Epithelial cell of proximal tubule (primary cell): ENCODE measurements around the gene INTS1. TPM values are rescaled to one million over a fixed set of nuclear protein-coding genes. Genes with fewer than 3 reads are reported as not detected.

Experiments used
- DNase-seq: peaks from one replicate; pipeline ENCODE4 v3.0.0-alpha.2; 2011; ENCODE audit warnings: low read depth
- H3K4me3 ChIP-seq: 2 replicates; pipeline ENCODE4 v1.5.1; 2011; ENCODE audit warnings: low read depth, mild to moderate bottlenecking, low read length
- CTCF ChIP-seq: conservative IDR thresholded peaks from 2 replicates; pipeline ENCODE4 v1.5.1; 2012; ENCODE audit warnings: low read depth, mild to moderate bottlenecking, low read length
- total RNA-seq: library from RNA; depleted of rRNA; stranded (reverse); fragments of >200 nt; gene quantifications from 2 replicates; pipeline ENCODE4 v1.2.3, GENCODE V29; 2015

The INTS1 gene
- total RNA-seq, 1 donor from 2014 or later, result 88.2 TPM

DNA sequence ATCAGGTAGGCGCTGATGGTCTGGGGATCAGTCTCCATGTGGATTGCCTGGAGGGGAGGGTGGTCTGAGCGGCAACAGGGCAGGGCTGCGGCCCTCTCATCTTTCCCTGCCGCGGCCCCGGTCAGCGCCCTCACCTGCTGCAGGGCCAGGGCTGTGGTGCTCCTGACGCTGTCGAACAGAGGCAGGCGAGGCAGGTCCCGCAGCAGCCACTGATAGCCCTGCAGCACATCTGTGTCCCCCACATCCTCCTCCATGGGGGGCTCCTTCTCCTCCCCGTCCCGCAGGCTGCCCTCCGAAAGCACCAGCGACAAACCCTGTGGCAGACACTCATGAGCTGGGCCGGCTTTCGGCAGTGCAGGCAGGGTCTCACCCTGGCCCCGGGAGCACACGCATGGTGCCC, 19.0 kb downstream of the INTS1 start:
- no peak overlapping the region for H3K4me3 ChIP-seq
- DNase-seq, result no peak
- TF ChIP-seq CTCF, result no peak

- no peak for DNase-seq
- no peak overlapping the region for H3K4me3 ChIP-seq
- no peak for TF ChIP-seq CTCF
These were observed 19.6 kb downstream of the INTS1 start for GRCh38 chr7:1484569-1484968.

- no peak for DNase-seq
- TF ChIP-seq CTCF, result no peak
- no peak overlapping the region for H3K4me3 ChIP-seq
These were observed 20.4 kb downstream of the INTS1 start for GRCh38 chr7:1483536-1484505.

GRCh38 chr7:1483079-1483478, 21.1 kb downstream of the INTS1 start:
- TF ChIP-seq CTCF, result no peak
- no peak overlapping the region for H3K4me3 ChIP-seq
- DNase-seq, result no peak

DNA sequence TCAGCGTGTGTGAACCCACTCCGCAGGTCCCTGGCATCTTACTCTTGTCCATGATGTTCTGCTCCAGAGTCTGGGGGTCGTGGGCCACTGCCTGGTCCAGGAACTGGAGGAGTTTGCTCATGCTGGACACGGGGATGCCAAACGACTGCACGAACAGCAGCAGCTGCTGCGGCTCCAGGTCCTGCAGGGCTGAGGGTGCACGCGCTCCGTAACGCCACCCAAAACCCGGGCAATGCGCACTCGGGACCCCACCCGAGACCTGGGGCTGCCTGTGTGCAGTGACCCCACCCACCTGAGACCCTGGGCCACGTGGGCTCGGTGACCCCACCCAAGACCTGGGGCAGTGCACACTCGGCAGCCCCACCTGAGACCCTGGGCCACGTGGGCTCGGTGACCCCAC, 22.9 kb downstream of the INTS1 start:
- no peak for TF ChIP-seq CTCF
- no peak for DNase-seq
- no peak overlapping the region for H3K4me3 ChIP-seq

DNA sequence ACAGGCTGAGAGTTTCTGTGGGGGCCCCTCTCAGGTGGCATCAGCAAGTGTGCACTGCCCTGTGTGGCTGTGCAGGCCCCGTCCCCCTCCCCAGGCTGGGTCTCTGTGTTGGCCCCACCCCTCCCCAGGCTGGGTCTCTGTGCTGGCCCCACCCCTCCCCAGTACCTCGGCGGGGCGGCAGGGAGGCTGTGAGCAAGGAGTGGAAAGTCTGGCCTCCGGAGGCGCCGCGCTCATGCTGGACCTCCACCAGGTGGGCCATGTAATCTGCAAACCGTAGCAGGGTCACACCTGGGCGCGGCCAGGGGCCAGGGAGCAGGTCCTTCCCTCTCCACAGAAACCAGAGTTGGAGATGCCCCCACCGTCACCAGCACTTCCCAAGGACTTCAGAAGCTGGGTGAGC, 23.5 kb downstream of the INTS1 start:
- H3K4me3 ChIP-seq, result no peak overlapping the region
- no peak for TF ChIP-seq CTCF
- DNase-seq, result no peak

DNA sequence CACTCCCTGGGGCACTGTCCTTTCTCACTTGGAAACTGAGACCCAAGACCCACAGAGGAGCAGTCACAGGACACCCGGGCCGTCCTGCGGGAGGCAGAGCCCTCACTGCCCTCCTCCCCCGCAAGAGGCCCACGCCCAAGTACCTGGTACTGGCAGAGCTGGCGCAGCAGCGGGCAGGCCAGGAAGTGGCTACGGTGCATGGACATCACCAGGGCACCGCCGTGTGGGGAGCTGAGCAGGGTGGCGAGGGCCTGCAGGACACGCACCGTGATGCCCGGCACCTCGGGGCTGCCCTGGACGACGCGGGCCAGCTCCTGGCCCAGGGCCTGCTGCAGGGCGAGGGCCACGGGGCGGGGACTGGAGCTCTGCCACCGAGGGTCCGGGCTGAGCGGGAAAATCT, 24.9 kb downstream of the INTS1 start:
- DNase-seq, result no peak
- no peak overlapping the region for H3K4me3 ChIP-seq
- TF ChIP-seq CTCF, result no peak
